ENCODE data around the gene C12orf42. TPM values are rescaled to one million over a fixed set of nuclear protein-coding genes. Genes with fewer than 3 reads are reported as not detected.

C12orf42 gene
- total RNA-seq, 1 donor from 2014 or later, result not detected

GRCh38 chr12:103401421-103401820 is 94.3 kb downstream of the C12orf42 start:
- Mint-ChIP-seq H3K4me1 (ENCODE audit: unreplicated experiment) (no peaks in the 10 kb centered on the region), H3K27me3 (ENCODE audit: unreplicated experiment) (no peaks in the 10 kb centered on the region), H3K9me3 (ENCODE audit: unreplicated experiment) (no peaks in the 10 kb centered on the region), H3K4me3 (ENCODE audit: unreplicated experiment) (no peak overlapping the region), H3K36me3 (ENCODE audit: unreplicated experiment) (no peaks in the 10 kb centered on the region), H3K27ac (ENCODE audit: unreplicated experiment) (no peak overlapping the region)
- no peak for DNase-seq (ENCODE audit: extremely low spot score, unreplicated experiment)
- no peak for TF ChIP-seq CTCF (IDR thresholded peaks at IDR 0.05)

GRCh38 chr12:103399986-103400385 is 95.8 kb downstream of the C12orf42 start:
- no peaks in the 10 kb centered on the region for H3K27me3 Mint-ChIP-seq (ENCODE audit: unreplicated experiment)
- H3K27ac Mint-ChIP-seq (ENCODE audit: unreplicated experiment), result no peak overlapping the region
- no peak overlapping the region for H3K4me3 Mint-ChIP-seq (ENCODE audit: unreplicated experiment)
- no peaks in the 10 kb centered on the region for H3K9me3 Mint-ChIP-seq (ENCODE audit: unreplicated experiment)
- no peaks in the 10 kb centered on the region for H3K4me1 Mint-ChIP-seq (ENCODE audit: unreplicated experiment)
- no peak for TF ChIP-seq CTCF (IDR thresholded peaks at IDR 0.05)
- no peaks in the 10 kb centered on the region for H3K36me3 Mint-ChIP-seq (ENCODE audit: unreplicated experiment)
- no peak for DNase-seq (ENCODE audit: extremely low spot score, unreplicated experiment)

GRCh38 chr12:103397536-103397935 is 98.2 kb downstream of the C12orf42 start:
- Mint-ChIP-seq H3K4me1 (ENCODE audit: unreplicated experiment) (no peaks in the 10 kb centered on the region), H3K27me3 (ENCODE audit: unreplicated experiment) (no peaks in the 10 kb centered on the region), H3K27ac (ENCODE audit: unreplicated experiment) (no peak overlapping the region), H3K4me3 (ENCODE audit: unreplicated experiment) (no peak overlapping the region), H3K9me3 (ENCODE audit: unreplicated experiment) (no peaks in the 10 kb centered on the region), H3K36me3 (ENCODE audit: unreplicated experiment) (no peaks in the 10 kb centered on the region)
- no peak for TF ChIP-seq CTCF (IDR thresholded peaks at IDR 0.05)
- DNase-seq (ENCODE audit: extremely low spot score, unreplicated experiment), result no peak

- TF ChIP-seq CTCF (IDR thresholded peaks at IDR 0.05), result no peak
- Mint-ChIP-seq H3K4me3 (ENCODE audit: unreplicated experiment) (no peak overlapping the region), H3K27me3 (ENCODE audit: unreplicated experiment) (no peaks in the 10 kb centered on the region), H3K27ac (ENCODE audit: unreplicated experiment) (no peak overlapping the region), H3K9me3 (ENCODE audit: unreplicated experiment) (peaks cover 3% of the 10 kb centered on the region), H3K4me1 (ENCODE audit: unreplicated experiment) (no peaks in the 10 kb centered on the region), H3K36me3 (ENCODE audit: unreplicated experiment) (no peaks in the 10 kb centered on the region)
- DNase-seq (ENCODE audit: extremely low spot score, unreplicated experiment), result no peak
These were observed 103.0 kb downstream of the C12orf42 start for GRCh38 chr12:103392722-103393121.

- Mint-ChIP-seq H3K36me3 (ENCODE audit: unreplicated experiment) (no peaks in the 10 kb centered on the region), H3K27me3 (ENCODE audit: unreplicated experiment) (no peaks in the 10 kb centered on the region), H3K4me3 (ENCODE audit: unreplicated experiment) (no peak overlapping the region), H3K27ac (ENCODE audit: unreplicated experiment) (no peak overlapping the region), H3K4me1 (ENCODE audit: unreplicated experiment) (no peaks in the 10 kb centered on the region), H3K9me3 (ENCODE audit: unreplicated experiment) (peaks cover 3% of the 10 kb centered on the region)
- no peak for DNase-seq (ENCODE audit: extremely low spot score, unreplicated experiment)
- no peak for TF ChIP-seq CTCF (IDR thresholded peaks at IDR 0.05)
These were observed 104.7 kb downstream of the C12orf42 start for GRCh38 chr12:103391103-103391502.
